Stimulated activated CD4-positive, alpha-beta T cell treated with anti-CD3 and anti-CD28 coated beads, Interleukin-1b, Interleukin-23, amount 100 ng/mL, for 48 hours (primary cell): Measurements from ENCODE around the gene BBLN.
A peak's percentile ranks its signal among the peaks of the same experiment; 100 is the strongest.
"Not testable (repeated sequence)": the region's sequence is repeated elsewhere in the genome, so short reads cannot be mapped to it uniquely, and the experiment has no call there.

ENCODE experiments used
- DNase-seq: peaks from one replicate; pipeline ENCODE4 v3.0.0-alpha.2; 2020

Gene BBLN

DNA sequence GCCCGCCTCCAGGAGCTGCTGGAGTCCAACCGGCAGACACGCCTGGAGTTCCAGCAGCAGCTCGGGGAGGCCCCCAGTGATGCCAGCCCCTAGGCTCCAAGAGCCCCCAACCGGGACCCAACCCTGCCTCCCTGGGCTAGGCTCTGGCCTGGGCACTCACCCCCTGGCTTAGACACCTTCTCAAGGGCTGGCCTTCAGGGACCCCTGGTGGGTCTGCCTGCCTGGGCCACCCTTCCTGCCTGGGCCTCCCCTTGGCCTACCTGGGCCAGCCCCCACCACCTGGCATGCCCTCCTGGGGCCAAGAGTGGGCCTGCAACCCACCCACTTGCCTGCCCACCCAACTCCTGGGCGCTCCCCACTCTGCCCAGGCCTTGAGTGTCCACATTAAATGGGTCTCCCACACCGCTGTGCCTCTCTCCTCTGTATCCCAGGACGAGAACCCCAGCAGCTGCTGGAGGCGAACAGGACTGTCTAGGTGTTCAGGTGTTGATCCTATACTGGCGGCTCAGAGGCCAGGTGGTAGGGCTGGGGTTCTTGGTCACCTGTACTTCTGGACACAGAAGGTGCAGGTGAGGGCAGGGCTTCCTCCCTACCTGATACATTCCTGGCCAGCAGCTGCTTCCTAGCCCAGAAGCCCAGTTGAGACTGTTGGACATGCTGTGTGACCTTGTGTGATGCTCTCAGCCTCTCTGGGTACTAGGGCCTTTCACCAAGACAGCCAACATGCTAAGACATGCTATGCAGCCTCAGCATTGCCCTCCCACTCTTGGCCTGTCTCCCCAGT is 3.6 kb downstream of the BBLN start:
- no peak for DNase-seq

DNA sequence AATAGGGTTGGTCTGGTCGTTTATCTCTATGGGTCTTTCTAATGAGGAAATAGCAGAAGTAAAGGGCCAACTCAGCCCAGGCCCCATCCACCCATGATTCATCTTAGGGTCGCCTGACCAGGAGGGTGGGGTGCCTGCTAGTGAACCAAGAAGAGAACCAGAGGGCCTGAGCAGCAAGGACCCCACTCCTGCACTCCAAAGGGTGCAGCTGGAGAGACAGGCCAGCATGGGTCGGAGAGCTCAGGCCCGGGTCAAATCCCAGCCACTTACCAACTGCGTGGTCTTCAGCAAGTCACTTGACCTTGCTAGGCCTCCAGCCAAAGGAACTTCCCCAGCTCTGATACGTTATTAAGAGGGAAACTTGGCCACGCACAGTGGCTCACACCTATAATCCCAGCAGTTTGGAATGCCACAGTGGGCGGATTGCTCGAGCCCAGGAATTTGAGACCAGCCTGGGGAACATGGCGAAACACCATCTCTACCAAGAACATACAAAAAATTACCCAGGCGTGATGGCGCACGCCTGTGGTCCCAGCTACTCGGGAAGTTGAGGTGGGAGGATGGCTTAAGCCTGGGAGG is 4.3 kb downstream of the BBLN start:
- DNase-seq = no peak

DNA sequence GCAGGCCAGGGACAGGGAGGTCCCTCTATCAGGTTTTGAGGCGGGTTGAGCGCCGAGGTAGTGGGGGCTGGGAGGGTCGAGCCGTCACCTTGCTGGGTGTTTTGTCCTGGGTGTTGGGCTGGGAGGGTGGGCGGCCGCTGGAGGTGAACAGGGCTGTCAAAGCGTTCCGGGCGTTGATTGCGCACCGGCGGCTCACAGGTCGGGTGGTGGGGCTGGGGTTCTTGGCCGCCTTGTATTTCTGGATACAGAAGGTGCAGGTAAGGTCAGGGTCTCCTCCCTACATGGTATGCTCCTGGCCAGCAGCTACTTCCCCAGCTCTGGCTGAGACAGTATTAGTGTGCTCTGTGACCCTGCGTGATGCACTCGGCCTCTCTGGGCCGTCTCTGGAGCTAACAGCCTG is 6.1 kb downstream of the BBLN start:
- DNase-seq = no peak

DNA sequence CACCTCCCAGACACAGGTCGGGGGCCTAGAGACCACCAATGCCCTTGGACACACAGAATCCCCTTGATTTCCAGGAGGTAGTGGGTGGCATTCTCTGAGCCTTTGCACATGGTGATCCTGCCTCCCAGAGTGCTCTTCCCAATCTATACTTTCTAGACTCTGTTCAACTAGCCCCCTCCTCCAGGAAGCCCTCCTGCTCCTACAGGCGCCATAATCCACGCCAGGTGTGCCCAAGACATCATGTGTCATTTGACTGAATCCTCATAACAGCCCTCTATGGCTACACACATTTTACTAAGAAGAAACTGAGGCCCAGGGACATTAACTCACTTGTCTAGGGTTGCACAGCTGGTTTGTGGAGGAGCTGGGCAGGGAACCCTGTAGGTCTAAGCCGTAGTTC is 7.1 kb downstream of the BBLN start:
- DNase-seq = no peak

DNA sequence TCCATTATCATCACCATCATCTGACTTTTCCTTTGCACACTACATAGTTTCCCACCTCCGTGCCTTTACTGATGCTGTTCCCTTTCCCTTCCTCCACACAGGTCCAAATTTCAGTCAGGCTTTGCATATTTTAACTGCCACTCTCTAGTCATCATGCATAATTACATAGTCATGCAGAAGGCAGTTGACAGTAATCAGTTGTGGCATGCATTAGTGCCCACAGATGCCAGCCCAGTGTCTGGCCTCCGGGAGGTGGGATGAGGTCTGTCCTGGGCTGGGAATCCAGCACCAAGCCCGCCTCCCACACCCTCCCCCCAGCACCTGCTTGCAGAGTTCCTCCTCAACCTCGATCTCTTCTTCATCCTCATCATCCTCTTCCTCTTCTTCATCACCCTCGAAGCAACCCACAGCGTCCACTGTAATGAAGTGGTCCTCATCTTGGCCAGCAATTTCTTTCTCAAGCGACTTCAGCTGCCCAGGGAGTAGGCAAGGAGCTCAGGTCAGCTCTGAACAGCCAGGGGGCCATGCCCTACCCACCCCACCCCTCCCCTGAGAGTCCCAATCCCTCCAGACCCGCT is 8.8 kb downstream of the BBLN start:
- no peak for DNase-seq

DNA sequence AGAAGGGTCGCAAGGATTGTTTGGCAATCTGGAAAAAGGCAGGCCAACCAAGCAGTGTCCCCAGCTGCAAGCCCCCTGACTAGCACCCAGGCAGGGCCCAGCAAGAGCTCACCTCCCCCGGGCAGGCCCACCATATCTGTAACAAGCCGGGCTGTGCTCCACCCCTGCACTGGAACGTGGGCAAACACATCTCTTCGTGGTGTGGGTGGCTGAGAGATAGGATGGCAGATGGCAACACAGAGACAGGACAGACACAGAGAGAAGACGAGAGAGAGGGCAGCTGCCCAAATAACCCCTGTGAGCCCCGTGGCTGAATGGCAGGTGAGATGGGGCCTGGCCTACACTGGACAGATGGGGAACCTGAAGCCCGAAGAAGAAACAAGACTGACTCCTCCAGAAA is 9.4 kb downstream of the BBLN start:
- no peak for DNase-seq

DNA sequence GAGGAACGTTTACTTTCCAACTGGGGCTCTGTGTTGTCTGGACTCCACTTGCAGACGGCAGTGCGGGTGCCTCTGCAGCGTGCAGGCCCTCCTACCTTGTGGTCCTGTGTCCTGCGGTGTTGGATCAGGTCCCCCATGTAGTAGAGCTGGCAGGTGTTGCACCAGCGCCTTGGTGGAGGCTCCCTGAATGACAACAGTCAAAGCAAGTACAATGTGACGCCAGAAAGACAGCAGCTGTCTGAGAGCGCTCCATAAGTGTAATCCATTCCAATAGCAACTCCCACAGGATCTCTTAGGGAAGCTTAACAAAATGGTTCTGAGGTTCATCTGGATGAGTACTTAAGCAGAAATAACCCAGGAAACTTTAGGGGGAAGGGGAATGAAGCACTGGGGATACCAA is 9.9 kb downstream of the BBLN start:
- DNase-seq = no peak

DNA sequence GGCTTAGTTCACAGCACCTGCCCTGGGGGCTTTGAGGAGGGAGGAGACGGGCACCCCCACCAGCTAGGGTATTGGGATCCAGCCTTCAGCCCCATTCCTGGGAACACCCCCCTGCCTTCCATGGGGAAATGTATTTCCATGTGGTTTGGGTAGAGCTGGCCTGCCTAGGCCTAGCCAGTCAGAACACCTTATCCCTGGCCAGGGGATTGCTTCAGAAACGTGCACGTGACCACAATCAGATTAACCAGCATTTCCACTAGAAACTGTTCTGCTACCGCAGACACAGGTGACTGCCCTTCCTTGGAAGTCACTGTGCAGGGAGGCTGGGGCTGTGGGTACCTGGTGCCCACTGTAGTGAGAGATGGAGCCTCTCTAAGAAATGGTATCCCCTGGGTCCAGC is 14.0 kb downstream of the BBLN start:
- DNase-seq = no peak

DNA sequence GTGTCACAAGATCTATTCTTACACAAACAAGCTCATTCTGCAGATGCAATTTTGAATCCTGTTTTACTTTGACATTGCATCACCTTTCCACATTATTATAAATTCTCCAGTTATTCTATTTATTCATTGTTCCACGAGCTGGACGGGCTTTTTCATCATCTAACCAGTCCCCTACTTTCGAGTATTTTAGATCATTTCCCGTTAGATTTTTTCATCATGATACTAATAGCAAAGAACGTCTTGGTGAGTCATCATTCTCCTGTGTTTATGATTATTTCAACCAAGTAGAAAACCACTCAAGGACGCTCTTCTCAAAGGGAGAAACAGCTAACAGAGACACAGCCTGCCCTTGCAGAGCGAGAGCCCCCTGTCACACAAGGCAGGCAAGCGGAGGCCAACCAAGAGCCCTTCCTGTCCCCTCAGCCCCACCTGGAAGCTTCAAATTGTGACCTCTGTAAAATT is 15.1 kb downstream of the BBLN start:
- no peak for DNase-seq

DNA sequence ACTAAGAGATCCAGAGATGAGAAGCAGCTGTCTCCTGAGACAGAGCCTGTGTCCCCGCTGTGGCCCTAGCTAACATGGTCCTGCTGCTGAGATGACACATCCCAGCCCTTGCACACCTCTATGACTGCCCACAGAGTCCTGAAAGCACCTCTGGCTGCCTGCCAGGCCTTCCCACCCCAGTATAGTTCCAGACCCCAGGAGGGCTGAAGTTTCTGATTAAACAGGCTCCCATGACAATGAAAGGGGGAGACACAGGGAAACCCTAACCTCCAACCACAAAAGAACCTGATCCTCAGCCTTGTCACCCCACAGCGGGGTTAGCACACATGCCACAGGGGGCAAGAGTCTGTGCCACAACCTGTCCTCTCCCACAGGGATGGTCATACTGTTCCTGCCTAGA is 15.7 kb downstream of the BBLN start:
- no peak for DNase-seq

DNA sequence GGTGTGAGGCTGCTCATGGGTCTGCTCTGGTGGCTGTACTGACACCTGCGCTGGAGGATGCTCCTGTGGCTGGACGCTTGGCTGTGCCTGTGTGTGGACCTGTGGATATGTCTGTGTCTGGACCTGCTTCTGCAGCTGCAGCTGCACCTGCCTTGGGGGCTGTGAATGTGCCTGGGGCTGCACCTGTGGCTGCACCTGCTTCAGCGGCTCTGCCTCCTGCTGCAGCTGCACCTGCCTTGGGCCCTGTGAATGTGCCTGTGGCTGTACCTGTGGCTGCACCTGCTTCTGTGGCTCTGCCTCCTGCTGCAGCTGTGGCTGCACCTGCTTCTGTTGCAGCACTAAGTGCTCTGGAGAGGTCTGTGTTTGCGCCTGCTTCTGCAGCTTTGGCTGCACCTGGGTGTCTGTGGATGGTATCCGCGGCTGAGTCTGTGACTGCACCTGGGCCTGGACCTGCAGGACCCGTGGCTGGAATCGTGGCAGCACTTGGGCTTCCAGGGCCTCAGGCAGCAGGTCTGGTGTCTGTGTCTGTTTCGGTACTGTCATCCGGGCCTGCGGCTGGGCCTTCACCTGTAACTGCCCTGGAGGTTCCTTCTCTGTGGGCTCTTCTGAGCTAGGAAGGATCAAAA is 18.9 kb downstream of the BBLN start:
- DNase-seq = no peak

DNA sequence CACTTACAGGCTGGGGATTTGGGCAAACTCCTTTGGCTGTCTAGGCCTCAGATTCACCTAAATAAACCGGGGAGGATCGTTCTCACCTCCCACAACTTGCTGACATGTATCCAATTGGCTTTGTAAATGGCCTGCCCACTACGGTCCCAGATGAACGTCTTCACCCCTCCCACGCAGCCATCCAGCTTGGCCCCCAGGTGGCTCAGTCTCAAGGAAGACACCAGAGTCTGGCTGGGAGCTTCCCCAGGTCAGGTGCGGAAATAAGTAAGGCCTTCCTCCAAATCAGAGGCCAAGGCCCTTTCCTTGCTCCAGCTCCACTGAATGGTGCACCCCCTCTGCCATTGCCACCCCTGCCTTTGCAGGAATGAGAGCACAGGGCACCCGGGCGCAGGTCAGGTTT is 19.9 kb downstream of the BBLN start:
- no peak for DNase-seq

DNA sequence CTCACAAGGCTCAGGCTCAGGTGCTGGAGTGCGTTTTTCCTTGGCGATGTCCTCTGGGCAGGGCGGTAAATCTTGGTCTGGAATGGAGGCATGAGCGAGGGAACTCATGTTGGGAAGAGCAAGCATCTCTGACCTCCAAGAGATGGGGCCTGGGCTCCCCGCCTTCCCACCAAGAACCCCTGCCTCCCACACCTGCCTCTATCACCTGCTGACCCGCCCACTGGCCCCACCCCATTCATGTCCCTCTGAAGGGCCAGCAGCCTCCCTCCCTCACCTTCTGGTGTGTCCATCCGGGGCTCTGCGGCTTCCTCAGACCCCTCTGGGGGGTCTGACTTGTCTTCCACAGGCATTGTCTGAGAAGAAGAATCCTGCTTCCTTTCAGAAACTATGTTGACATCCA is 20.4 kb downstream of the BBLN start:
- DNase-seq = no peak

DNA sequence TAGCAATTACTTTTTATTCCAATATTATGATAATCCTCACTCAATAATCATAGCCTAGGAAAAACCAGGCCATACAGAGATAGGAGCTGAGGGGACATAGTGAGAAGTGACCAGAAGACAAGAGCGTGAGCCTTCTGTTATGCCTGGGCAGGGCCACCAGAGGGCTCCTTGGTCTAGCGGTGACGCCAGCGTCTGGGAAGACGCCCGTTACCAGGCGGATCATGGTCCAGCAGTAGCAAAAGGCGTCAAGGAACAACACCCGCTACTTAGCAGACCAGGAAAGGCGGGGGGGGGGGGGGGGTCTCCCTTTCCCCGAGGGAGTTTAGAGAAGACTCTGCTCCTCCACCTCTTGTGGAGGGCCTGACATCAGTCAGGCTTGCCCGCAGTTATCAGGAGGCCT is 21.4 kb downstream of the BBLN start:
- DNase-seq = not testable (repeated sequence)

DNA sequence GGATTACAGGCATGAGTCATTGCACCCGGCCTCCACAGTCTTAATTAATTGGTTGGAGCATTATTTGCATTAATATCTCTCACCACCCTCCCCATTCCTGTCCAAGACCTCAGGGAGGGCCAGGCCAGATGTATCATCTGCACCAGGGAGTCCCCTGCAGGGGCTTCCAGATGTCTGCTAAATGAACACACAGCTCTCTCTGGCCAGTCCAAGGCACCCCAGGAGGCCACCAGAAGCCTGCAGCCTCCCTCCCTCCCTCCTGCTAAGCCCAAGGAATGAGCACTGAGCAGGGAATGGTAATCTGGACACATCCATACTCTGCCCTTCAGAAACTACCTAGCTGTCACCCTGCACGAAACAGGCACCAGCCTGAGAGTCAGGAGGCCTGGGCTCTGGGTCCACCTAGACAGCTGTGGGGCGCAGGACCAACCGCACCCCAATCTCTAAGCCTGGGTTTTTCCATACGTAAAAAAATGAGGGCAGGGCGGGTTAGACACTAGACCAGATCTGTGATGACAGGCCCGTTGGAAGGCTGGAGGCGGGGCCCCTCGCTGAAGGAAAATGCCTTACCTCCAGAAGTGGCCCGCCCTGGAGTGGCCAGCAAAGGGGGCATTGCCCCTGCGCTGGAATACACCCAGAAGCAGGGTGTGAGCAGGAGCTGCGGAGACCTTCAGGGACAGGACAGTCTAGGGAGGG is 23.0 kb downstream of the BBLN start:
- no peak for DNase-seq

DNA sequence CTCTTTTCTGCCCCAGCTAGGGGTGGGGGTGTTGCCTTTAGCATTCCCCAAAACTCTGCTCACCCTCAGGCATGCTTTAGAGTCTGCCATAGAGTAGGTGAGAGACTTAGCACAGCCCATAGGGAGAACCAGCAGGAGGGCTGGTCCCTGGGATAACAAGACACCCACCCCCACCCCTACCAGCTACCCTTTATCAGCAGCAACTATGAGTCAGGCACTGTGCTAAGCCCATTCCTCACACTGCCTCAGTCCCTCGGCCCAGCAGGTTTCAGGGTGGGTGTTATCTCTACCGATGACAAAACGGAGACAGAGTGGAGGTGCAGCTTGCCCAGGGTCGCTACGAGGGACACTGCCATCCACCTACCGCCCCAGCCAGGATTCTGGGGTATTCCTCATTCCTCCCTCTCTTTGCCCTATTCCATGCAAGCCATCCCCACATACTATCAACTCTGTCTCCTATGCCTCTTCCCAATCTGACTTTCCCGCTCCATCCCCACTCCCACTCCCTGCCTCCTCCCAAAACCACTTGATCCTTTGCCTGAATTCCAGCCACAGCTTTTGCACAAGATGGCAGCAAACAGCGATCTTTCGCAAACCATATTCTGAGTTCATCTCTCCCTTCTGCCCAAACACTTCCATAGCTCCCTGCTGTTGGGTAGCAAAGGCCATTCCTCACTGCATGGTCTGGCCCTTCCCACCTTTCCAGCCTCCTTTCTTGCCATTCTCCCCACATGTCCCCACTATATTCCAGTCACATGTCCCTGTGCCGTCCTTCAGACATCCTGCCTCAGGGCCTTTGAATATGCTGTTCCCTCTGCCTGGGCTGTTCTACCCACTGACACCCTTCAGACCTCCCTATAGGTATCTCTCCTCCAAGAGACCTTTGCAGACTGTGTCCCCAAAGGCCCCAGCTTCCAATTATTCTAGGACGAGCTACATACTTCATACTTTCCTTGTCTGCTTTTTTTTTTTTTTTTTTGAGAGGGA is 26.2 kb downstream of the BBLN start:
- DNase-seq = no peak

DNA sequence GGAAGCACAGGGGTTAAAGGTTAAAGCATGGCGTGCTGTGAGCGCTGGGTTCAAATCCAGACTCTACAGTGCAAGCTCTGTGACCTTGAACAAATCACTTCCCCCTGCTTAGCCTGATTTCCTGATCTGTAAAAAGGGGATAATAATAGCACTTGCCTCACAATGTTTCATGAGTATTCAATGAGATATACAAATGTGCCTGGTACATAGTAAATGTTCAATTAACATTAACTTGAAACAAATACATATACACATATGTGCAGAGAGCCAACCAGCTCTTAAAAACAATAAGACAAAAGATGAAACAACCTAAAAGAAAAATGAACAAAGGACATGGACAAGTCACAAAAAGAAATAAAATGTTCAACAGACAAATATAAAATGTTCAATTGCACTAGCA is 27.3 kb downstream of the BBLN start:
- no peak for DNase-seq

DNA sequence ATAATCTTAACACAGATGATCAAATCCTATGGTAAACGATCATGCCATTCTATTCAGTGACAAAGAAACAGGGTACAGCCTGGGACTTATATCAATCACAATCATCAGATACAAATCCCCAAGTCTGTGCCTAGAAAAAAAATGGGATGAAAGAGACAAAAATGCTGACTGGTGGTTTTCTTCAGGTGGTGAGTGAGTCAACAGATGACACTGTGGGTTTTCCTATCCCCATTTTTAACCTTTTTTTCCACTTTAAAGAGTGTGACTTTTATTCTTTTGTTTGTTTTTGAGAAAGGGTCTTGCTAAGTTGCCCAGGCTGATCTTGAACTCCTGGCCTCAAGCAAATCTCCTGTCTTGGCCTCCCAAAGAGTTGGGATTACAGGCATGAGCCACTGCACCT is 28.1 kb downstream of the BBLN start:
- DNase-seq = no peak

DNA sequence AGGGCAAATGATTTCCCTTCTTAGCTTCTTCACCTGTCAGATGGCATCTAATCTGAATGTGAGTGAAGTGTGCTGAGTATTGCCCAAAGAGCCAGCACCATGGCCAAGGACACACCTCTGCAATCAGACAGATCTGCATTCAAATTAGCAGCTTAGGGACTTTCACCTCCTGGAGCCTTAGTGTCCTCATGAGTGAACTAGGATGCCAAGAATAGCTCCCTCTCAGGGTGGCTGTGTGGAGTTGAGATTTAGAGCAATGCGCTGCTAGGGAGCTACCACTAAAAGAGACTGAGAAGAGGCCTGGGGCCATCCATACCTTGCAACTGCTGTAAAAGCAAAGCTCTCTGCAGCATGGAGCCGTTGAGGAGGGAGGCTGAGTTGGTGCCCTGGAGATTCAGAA is 29.9 kb downstream of the BBLN start:
- no peak for DNase-seq

DNA sequence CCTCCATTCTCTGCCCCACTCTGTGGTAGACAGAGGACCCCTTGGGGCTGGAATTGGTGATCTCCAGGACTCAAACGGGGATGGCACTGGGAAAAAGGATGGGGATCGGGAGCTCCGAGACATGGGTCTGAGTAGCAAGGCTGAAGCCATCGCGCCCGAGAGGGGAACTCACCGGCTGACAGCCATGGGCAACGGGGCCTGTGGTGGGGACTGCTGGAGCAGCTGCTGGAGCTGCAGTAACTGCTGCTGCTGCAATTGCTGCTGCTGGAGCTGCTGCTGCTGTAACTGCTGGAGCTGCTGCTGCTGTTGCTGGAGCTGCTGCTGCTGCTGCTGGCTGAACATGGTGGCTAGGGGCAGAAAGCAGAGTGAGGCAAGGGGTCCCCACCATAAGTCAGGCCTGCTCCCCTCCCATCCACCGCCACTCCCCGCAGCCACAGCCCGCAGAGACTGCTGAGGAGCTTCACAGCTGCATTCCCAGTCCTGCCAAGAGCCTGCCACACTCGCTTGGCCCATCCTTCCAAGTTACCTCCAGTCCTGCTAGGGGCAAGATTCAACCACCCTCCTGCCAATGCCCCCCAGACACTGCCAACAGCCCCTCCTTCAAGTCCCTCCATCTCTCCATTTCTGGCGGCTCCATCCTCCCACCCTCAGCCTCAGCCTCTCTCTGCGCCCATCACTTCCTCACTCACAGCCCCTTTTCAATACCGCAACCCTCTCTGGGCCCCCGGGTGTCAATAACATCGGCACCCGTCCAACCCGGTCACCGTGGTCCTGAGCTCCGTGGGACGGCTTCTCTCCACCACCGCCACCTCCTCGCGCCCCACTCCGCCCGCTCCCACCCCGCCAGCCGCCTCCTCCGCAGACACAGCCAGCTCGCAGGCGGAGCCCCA is 30.7 kb downstream of the BBLN start:
- DNase-seq = no peak

DNA sequence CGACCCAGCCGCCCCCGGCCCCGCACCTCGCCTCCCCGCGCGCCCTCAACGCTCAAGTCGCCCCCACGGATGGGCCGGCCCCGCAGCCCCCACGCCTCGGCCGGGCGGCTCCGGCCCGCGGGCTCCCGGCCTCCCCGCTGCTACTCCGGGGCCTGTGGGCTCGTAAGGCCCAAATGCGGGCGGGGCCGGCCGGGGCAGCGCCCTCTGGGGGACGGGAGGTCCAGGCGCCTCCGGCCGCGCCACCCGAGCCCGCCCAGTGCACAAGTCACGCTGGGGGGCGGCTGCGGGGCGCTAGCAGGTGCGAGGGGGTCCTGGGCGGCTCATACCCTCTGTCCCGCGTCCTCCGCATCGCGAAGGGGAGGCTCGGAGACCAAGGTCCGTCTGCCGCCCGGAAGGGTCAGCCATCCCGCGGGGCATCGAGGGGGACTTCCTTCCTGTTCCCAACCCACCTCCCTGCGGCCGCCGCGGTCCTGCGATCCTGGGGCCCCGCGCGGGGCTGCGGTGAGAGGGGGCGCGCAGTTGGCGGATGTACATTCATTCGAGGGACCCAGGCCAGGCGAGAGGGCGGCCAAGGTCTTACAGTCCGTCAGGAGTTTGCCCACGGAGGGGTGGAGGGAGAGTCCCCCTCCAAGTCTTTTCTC is 31.5 kb downstream of the BBLN start, which contains the start of gene CIZ1:
TSS of gene CIZ1 (minus strand) at position 167 of the 641 bp plus-strand sequence. CDS start 715 bp downstream, outside the sequence.
- DNase-seq = peak; percentile 66
